GM12873 (cell line): ENCODE data around the gene ZFYVE16.
A peak's percentile ranks its signal among the peaks of the same experiment; 100 is the strongest.

Experiments
- CTCF ChIP-seq: IDR thresholded peaks from 2 replicates; pipeline ENCODE4 v1.5.1; 2012; ENCODE audit warnings: low read depth, mild to moderate bottlenecking, moderate library complexity, low read length, control low read depth; ENCODE audit not compliant: insufficient read depth; ENCODE audit errors: missing control alignments

The ZFYVE16 gene

GRCh38 chr5:80374188-80374587, 33.7 kb upstream of the ZFYVE16 start:
- no peak for TF ChIP-seq CTCF

- TF ChIP-seq CTCF = no peak
These were observed 31.3 kb upstream of the ZFYVE16 start for GRCh38 chr5:80376557-80376956.

DNA sequence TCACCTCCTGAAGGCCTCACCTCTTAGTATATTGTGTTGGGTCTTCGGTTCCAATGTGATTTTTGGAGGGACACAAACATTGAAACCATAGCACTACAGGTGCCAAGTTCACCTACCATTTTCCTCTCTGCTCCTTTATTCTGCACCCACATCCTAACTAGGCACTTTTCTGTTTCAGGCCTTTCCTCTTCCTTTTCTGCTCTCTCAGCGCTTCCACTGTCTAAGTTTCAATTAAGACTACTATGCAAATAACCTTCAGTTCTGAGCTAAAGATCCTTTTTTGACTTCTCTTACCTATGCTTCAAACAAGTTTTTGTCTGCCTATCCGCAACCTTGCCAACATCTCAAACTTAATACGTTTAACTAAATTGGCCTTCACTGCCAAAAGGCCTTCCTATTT, 25.4 kb upstream of the ZFYVE16 start:
- no peak for TF ChIP-seq CTCF

DNA sequence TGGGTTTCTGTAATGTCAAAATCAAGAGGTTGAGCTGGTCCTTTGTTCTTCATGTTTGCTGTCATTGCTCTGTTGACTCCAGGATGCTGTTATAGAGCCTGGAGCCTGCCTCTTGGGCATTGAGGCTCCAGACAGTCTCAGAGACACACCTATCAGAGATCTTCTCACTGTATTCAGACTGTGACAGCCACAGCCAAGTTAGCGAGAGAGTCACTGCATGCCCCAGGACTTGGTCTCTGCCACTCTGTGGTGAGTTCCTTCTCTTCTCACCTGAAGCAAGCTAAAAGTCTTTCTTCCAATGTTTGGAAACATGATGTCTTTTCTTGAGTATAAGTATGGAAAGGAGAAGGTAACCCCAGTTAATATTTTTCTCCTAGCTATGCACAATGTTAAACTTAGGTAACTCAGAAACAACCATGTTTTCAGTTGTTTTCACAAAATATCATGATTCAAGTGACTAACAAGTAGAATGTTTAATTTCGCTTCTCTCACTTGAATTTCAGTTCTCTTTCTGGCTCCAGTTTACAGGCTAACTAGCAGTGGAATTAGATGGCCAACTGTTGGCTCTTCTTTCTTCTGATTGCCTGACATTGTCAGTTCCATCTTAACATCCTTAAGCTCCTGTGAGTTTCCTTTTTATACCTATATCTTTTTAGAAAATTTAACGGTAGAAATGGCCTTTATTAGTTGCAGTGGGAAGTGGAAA, 20.6 kb upstream of the ZFYVE16 start:
- TF ChIP-seq CTCF = no peak

- no peak for TF ChIP-seq CTCF
These were observed 18.3 kb upstream of the ZFYVE16 start for GRCh38 chr5:80389580-80389979.

DNA sequence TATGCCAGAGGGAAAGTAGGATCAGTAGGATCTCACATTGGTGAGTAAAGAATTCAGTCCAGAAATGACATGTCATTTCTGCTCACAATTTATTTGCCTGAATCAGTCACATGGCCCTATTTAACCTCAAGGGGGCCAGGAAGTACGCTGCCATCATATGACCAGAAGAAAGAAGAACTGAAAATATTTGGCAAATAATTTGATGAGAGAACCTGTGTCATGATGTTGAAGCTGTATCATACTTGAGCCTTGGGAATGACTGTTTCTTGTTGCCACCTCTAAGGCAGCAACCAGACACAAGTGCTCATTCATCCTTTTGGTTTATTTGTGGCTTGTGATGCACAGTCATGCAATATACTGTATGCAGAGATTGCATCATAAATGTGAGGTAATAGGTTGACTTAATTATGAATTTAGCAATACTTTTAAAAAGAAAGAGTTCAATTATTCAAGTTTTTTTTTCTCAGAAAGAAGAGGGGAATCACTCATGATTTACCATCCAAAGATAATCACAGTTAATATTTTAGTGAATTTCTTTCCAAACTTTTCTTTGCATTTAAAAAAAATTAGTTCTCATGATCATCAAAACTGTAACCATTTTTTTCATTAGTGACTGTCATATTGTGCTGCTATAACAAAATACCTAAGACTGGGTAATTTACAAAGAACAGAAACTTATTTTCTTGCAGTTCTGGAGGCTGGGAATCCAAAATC, 8.2 kb upstream of the ZFYVE16 start:
- peak; percentile 13 for TF ChIP-seq CTCF

DNA sequence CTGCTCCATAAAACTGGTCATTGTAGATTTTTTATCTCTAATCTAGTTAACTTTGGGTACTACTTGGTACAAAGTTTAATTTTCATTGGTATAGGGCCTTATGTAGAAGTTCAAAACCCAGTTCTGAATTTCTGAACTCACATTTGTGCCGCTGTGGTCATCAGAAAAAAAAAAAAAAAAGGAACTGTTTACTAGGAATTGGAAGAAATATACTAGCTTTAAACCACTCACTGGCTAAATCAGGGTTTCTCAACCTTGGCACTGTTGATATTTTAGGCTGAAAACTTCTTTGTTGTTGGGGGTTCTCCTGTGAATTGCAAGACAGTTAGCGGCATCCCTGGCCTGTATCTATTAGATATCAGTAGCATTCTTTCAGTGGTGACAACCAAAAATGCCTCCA, 4.1 kb upstream of the ZFYVE16 start:
- no peak for TF ChIP-seq CTCF
